AG04449 (cell line): ENCODE results near the gene JADE2.
"Not testable (repeated sequence)": the region's sequence is repeated elsewhere in the genome, so short reads cannot be mapped to it uniquely, and the experiment has no call there.

Experiments used
- CTCF ChIA-PET: fragments of 350-600 bp; formaldehyde crosslinking; extraction: SDS; loops from one replicate; lab custom pipeline; 2021; ENCODE audit warnings: antibody characterized with exemption; lab: Yijun Ruan, JAX
- POLR2A ChIA-PET: fragments of 400-600, 350-600 bp; formaldehyde crosslinking; extraction: SDS; loops from one replicate; lab custom pipeline; 2020; ENCODE audit warnings: antibody characterized with exemption, inconsistent platforms; lab: Yijun Ruan, JAX
- DNase-seq: peaks from one replicate; pipeline ENCODE4 v3.0.0-alpha.2; 2010; ENCODE audit warnings: low read depth, low spot score
- H3K4me3 ChIP-seq: 2 replicates; pipeline ENCODE4 v1.5.1; 2011; ENCODE audit warnings: low read depth, mild to moderate bottlenecking, control low read depth, low read length
- TF ChIP-seq, protein P1 (sequence below): IDR thresholded peaks from one replicate; pipeline ENCODE4 v1.5.1; 2011; ENCODE audit warnings: mild to moderate bottlenecking, moderate library complexity, low read length, control low read depth, inconsistent platforms; ENCODE audit not compliant: insufficient read depth; ENCODE audit errors: missing control alignments

Gene JADE2

DNA sequence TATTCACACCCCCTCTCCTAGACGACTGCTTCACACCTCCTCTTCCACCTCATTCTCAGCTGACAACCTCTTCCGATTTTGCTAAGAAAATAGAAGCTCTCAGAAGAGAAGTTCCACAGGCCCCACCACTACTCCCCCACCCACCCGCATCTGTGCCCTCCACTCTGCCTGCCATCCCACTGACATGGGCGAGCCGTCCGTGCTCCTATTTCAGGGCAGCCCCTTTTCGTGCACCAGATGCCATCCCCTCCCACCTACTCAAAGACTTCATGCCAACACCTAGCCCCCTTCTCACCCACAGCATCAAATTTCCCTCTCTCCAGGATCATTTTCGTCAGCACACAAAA, 34.6 kb upstream of the JADE2 start:
- TF ChIP-seq, protein P1, sequence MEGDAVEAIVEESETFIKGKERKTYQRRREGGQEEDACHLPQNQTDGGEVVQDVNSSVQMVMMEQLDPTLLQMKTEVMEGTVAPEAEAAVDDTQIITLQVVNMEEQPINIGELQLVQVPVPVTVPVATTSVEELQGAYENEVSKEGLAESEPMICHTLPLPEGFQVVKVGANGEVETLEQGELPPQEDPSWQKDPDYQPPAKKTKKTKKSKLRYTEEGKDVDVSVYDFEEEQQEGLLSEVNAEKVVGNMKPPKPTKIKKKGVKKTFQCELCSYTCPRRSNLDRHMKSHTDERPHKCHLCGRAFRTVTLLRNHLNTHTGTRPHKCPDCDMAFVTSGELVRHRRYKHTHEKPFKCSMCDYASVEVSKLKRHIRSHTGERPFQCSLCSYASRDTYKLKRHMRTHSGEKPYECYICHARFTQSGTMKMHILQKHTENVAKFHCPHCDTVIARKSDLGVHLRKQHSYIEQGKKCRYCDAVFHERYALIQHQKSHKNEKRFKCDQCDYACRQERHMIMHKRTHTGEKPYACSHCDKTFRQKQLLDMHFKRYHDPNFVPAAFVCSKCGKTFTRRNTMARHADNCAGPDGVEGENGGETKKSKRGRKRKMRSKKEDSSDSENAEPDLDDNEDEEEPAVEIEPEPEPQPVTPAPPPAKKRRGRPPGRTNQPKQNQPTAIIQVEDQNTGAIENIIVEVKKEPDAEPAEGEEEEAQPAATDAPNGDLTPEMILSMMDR, result no peak
- no peak overlapping the region for H3K4me3 ChIP-seq
- DNase-seq, result no peak
- POLR2A ChIA-PET, result no interaction called here
- CTCF ChIA-PET, result no interaction called here

DNA sequence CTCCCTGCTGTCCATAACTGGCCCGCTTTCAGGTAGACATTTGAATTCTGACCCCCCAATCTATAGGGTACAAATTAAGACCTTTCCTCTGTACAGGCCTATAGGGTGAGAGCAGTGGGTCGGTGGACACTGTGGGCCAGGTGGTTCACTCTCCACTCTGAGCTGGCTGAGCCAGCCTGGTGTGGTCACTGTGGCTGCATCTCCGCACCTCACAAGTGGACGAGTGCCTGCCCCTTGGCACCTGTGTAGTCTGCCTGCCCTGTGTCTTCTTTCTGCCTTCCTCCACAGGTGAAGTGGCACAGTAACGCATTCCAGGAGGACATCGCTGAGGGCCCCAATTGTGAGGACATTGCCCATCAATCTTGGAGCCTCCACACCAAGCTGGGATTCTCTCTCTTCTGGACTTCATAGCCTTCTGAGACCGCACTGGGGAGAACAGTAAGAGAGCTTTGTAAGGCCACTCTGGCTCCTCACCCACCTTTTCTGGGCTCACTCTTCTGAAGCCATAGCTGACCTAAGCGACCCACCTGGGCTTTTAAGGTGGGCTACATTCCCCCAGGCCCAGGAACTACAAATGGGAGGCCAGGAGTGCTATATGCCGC, 33.5 kb upstream of the JADE2 start:
- no peak for DNase-seq
- no peak overlapping the region for H3K4me3 ChIP-seq
- TF ChIP-seq, protein P1, result no peak
- ChIA-PET POLR2A (no interaction called here), CTCF (no interaction called here)

DNA sequence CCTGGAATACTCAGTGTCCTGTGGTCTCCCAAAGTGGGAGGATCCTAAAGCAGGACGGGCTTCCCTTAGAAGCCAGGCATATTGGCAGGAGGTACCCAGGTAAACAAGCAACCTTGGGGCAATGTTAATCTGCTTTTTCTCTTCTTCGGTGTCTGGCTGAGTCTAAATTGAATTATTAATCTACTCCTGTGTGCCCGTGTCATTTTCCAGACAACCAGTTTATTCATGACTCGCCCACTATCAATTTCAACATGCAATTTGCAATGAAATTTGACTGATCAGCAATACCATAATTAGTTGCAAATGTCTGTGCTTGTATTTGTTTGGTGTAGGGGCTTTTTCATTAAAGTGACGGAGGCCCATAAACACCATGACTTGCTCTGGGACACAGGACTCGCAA, 32.9 kb upstream of the JADE2 start:
- no peak overlapping the region for H3K4me3 ChIP-seq
- CTCF ChIA-PET, result no interaction called here
- TF ChIP-seq, protein P1, result no peak
- POLR2A ChIA-PET, result no interaction called here
- no peak for DNase-seq

DNA sequence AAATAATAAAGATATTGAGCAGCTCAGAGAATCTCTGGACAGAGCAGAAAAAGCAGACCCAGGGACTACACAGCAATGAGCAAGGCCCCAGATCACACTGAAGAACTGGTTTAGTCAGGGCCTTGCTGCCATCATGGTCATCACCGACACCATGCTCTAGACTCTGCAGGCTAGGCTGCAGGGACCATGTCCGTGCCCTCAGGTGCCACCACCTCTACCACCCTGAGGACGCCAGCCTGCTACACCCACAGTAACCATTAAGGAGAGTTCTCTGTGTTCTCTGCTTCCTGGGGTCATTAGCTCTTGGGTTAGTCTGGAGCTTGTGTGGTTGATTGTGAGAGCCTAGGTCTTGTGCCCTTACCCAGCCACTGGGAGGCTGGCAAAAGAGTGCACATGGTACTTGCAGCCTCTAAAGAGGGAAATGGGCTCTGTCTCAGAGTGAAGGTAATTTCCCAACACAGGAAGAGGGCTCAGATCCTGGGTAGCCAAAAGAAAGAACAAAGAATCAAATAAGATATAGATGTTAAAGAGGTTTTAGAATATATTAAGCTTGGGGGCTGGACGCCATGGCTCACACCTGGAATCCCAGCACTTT, 31.9 kb upstream of the JADE2 start:
- ChIA-PET CTCF (no interaction called here), POLR2A (no interaction called here)
- TF ChIP-seq, protein P1, result no peak
- no peak overlapping the region for H3K4me3 ChIP-seq
- no peak for DNase-seq

DNA sequence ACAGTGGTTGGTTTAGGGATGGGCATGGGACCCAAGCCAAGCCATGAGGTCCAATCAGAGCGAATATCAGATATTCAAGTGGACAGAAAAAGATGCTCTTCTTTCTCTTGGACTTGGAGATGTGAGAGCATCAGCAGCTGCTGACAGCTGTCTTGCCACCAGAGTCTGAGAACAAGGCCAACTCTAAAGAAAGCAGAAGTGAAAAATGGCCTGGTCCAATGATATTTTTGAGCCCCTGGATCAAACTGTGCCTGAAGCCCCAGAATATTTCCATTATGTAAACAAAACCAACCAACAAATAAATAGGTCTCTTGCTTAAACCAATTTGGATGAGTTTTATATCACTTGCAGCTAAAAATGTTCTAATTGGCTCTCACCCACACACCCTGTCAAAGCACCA, 30.7 kb upstream of the JADE2 start:
- ChIA-PET CTCF (no interaction called here), POLR2A (interaction anchor here (0.6 kb wide), 1 partner anchor 179 kb away, joined by 3 read pairs; no protein-coding TSS in a partner anchor)
- TF ChIP-seq, protein P1, result no peak
- no peak for DNase-seq
- no peak overlapping the region for H3K4me3 ChIP-seq

DNA sequence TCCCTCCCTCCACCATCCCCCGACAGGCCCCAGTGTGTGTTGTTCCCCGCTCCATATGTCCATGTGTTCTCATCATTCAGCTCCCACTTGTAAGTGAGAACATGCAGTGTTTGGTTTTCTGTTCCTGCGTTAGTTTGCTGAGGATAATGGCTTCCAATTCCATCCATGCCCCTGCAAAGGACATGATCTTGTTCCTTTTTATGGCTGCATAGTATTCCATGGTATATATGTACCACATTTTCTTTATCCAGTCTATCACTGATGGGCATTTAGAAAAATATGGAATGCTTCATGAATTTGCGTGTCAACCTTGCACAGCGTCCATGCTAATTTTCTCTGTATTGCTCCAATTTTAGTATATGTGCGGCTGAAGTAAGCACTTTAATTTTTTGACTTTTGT, 25.6 kb upstream of the JADE2 start:
- CTCF ChIA-PET, DNase-seq, H3K4me3 ChIP-seq, POLR2A ChIA-PET: not testable (repeated sequence)
